DOHH2 (cell line): ENCODE measurements around the gene APOE.

Source experiments
- EZH2phosphoT487 ChIP-seq: fragments of 200-600 bp; sonication (generic); IDR thresholded peaks from 2 replicates; pipeline ENCODE4 v1.6.1; 2017; ENCODE audit warnings: borderline replicate concordance, mild to moderate bottlenecking, antibody characterized with exemption, low read length, moderate library complexity, mixed read lengths
- TF ChIP-seq, protein P1 (sequence below): fragments of 200-600 bp; sonication (generic); IDR thresholded peaks from one replicate; pipeline ENCODE4 v1.5.1; 2014; ENCODE audit warnings: antibody characterized with exemption, mild to moderate bottlenecking, low read depth, low read length; ENCODE audit not compliant: poor library complexity, severe bottlenecking

DNA sequence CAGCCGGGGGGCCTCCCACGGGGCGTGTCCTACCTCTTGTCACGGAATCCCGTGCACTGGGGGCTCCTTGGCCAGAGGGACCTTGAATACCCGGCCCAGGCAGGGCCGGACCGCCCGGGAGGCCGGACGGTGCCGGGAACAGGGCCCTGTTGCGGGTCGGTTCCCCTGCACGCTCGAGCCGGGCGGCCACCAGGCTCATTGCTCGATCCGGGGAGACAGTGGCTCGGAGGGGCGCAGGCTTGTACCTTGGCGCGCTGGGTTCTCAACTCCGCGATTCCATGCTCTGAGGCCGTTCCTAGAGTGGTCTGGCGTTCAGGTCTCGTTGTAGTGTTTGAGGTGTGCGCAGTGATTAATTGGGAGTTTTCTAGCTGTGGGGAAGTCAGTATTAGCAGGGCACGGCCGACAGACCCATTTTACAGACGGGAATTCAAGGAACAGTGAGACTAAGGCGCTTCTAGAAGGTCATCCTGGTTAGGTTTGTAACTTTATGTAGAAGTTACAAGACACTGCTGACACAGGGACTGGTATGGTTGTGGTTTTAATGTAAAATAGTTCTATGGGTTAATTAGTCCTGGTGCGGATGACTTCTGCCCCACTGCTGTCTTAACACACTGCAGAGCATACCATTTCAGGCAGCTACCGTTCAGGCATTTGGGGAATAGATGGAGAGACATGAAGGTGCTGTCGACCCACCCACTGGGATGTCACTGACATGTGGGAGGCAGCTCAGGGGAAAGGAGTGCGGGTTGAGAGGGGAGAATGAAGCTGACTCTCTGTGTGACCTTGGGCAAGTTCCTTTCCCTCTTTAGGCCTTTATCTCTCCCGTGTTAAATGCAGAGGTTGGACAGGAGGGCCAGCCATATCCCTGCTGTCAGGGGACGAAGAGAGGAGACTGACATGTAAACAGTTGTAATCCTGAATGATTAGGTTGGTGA is 50.2 kb downstream of the APOE start:
- TF ChIP-seq, protein P1, sequence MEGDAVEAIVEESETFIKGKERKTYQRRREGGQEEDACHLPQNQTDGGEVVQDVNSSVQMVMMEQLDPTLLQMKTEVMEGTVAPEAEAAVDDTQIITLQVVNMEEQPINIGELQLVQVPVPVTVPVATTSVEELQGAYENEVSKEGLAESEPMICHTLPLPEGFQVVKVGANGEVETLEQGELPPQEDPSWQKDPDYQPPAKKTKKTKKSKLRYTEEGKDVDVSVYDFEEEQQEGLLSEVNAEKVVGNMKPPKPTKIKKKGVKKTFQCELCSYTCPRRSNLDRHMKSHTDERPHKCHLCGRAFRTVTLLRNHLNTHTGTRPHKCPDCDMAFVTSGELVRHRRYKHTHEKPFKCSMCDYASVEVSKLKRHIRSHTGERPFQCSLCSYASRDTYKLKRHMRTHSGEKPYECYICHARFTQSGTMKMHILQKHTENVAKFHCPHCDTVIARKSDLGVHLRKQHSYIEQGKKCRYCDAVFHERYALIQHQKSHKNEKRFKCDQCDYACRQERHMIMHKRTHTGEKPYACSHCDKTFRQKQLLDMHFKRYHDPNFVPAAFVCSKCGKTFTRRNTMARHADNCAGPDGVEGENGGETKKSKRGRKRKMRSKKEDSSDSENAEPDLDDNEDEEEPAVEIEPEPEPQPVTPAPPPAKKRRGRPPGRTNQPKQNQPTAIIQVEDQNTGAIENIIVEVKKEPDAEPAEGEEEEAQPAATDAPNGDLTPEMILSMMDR = no peak
- TF ChIP-seq EZH2phosphoT487 = no peak
